H1 (cell line): ENCODE results near the gene CASP3. TPM values are rescaled to one million over a fixed set of nuclear protein-coding genes. Genes with fewer than 3 reads are reported as not detected.

Source experiments
- CTCF ChIA-PET: fragments of 300-600 bp; sonication (Branson Sonifier 250); formaldehyde crosslinking; loops from one replicate; lab custom pipeline; 2021; ENCODE audit not compliant: partially characterized antibody; lab: Charles Lee
- POLR2A ChIA-PET: fragments of 300-600 bp; sonication (Branson Sonifier 250); formaldehyde crosslinking; loops from one replicate; lab custom pipeline; 2021; ENCODE audit warnings: inconsistent platforms; ENCODE audit not compliant: partially characterized antibody; lab: Charles Lee
- DNase-seq, 2 experiments: peaks; one replicate each; pipeline versions ENCODE4 v3.0.0 to v3.0.0-alpha.2; 2010 to 2022; ENCODE audit warnings: low spot score in 2 of 2, low read depth in 1 of 2, mixed read lengths in 1 of 2
- FAIRE-seq: peaks from 2 replicates; lab custom pipeline; 2011; peaks lifted over from hg19 to GRCh38; lab: Jason Lieb, UNC
- H2AFZ ChIP-seq: 2 replicates; pipeline ENCODE4 v1.8.1; 2012; ENCODE audit warnings: low read length, inconsistent platforms
- H2AK5ac ChIP-seq: 2 replicates; pipeline ENCODE4 v1.6.1; 2013; ENCODE audit warnings: low read depth, low read length
- H2BK120ac ChIP-seq: replicated peaks from 2 replicates; pipeline ENCODE3; 2013; ENCODE audit warnings: low read depth, low read length, inconsistent platforms
- H2BK12ac ChIP-seq: 2 replicates; pipeline ENCODE4 v1.6.1; 2013; ENCODE audit warnings: low read depth, low read length
- H2BK15ac ChIP-seq: 2 replicates; pipeline ENCODE4 v1.6.1; 2013; ENCODE audit warnings: low read length
- H2BK20ac ChIP-seq: 2 replicates; pipeline ENCODE4 v1.6.1; 2013; ENCODE audit warnings: low read length
- H2BK5ac ChIP-seq: 2 replicates; pipeline ENCODE4 v1.6.1; 2013; ENCODE audit warnings: low read depth, low read length
- H3K14ac ChIP-seq: 2 replicates; pipeline ENCODE4 v1.6.1; 2013; ENCODE audit warnings: inconsistent platforms; ENCODE audit not compliant: insufficient read length
- H3K18ac ChIP-seq: 2 replicates; pipeline ENCODE4 v1.6.1; 2013; ENCODE audit warnings: low read length; ENCODE audit errors: extremely low read depth
- H3K23ac ChIP-seq: 2 replicates; pipeline ENCODE4 v1.6.1; 2013; ENCODE audit warnings: inconsistent platforms; ENCODE audit not compliant: insufficient read length
- H3K23me2 ChIP-seq: 2 replicates; pipeline ENCODE4 v1.6.1; 2013; ENCODE audit warnings: low read depth, low read length
- H3K27ac ChIP-seq: 2 replicates; pipeline ENCODE4 v1.6.1; 2011; ENCODE audit warnings: low read depth, low read length, inconsistent platforms
- H3K27me3 ChIP-seq, 4 experiments: replicated peaks in 1 of 4; 1 replicate in 1 of 4; 2 replicates in 3 of 4; pipeline versions ENCODE4 v1.6.1 to v1.8.1; 2011 to 2013; ENCODE audit warnings: low read length in 3 of 4, mild to moderate bottlenecking in 3 of 4, inconsistent platforms in 2 of 4, mixed read lengths in 2 of 4, moderate library complexity in 1 of 4; ENCODE audit not compliant: control insufficient read depth in 3 of 4, insufficient read depth in 3 of 4; ENCODE audit errors: extremely low read depth in 1 of 4
- H3K36me3 ChIP-seq, 4 experiments: 2 replicates each; pipeline versions ENCODE4 v1.6.1 to v1.8.1; 2011 to 2013; ENCODE audit warnings: mild to moderate bottlenecking in 4 of 4, low read length in 3 of 4, moderate library complexity in 2 of 4, control low read depth in 1 of 4, inconsistent platforms in 1 of 4; ENCODE audit not compliant: insufficient read depth in 4 of 4, control insufficient read depth in 2 of 4
- H3K4ac ChIP-seq: replicated peaks from 2 replicates; pipeline ENCODE3; 2013; ENCODE audit warnings: low read length, low read depth, mixed read lengths, inconsistent platforms; ENCODE audit not compliant: insufficient read length
- H3K4me1 ChIP-seq, 4 experiments: replicated peaks in 1 of 4; 1 replicate in 1 of 4; 2 replicates in 3 of 4; pipeline versions ENCODE4 v1.6.1 to v1.8.1; 2011 to 2013; ENCODE audit warnings: low read length in 3 of 4, inconsistent platforms in 2 of 4, mixed read lengths in 1 of 4; ENCODE audit not compliant: insufficient read depth in 4 of 4, control insufficient read depth in 3 of 4
- H3K4me2 ChIP-seq, 2 experiments: 2 replicates each; pipeline versions ENCODE4 v1.6.1 to v1.8.1; 2011 to 2013; ENCODE audit warnings: low read depth in 2 of 2, low read length in 2 of 2, control low read depth in 1 of 2, inconsistent platforms in 1 of 2, mild to moderate bottlenecking in 1 of 2; ENCODE audit not compliant: insufficient read depth in 1 of 2
- H3K4me3 ChIP-seq, 4 experiments: fragments of 200-600, 300-600 bp in 1 of 4; sonication (generic), shearing (Covaris generic), sonication (Bioruptor Twin) in 1 of 4; 2 replicates each; pipeline versions ENCODE4 v1.5.1 to v1.8.1; 2011 to 2016; ENCODE audit warnings: low read length in 4 of 4, low read depth in 3 of 4, control low read depth in 2 of 4, inconsistent platforms in 2 of 4, mild to moderate bottlenecking in 2 of 4, mixed read lengths in 1 of 4, moderate library complexity in 1 of 4; ENCODE audit not compliant: insufficient read depth in 2 of 4; ENCODE audit errors: extremely low read depth in 1 of 4
- H3K56ac ChIP-seq: replicated peaks from 2 replicates; pipeline ENCODE3; 2013; ENCODE audit warnings: low read depth, mild to moderate bottlenecking, mixed read lengths, low read length, inconsistent platforms; ENCODE audit not compliant: insufficient read length
- H3K79me1 ChIP-seq: 2 replicates; pipeline ENCODE4 v1.6.1; 2013; ENCODE audit warnings: low read depth, low read length, control low read depth
- H3K79me2 ChIP-seq, 2 experiments: 2 replicates each; pipeline versions ENCODE4 v1.6.1 to v1.8.1; 2012 to 2013; ENCODE audit warnings: low read length in 2 of 2, mild to moderate bottlenecking in 2 of 2, inconsistent platforms in 1 of 2; ENCODE audit not compliant: insufficient read depth in 2 of 2, control insufficient read depth in 1 of 2
- H3K9ac ChIP-seq, 4 experiments: replicated peaks in 1 of 4; 1 replicate in 1 of 4; 2 replicates in 3 of 4; pipeline versions ENCODE4 v1.6.1 to v1.8.1; 2011 to 2013; ENCODE audit warnings: low read depth in 3 of 4, low read length in 3 of 4, control low read depth in 2 of 4, mild to moderate bottlenecking in 2 of 4, moderate library complexity in 2 of 4, inconsistent platforms in 1 of 4; ENCODE audit errors: extremely low read depth in 1 of 4
- H3K9me3 ChIP-seq, 2 experiments: 2 replicates each; pipeline versions ENCODE4 v1.6.1 to v1.8.1; 2012 to 2013; ENCODE audit warnings: mild to moderate bottlenecking in 2 of 2, moderate library complexity in 2 of 2, control low read depth in 1 of 2, inconsistent platforms in 1 of 2, low read depth in 1 of 2, low read length in 1 of 2, mixed read lengths in 1 of 2; ENCODE audit not compliant: insufficient read depth in 2 of 2
- H4K20me1 ChIP-seq, 2 experiments: replicated peaks in 1 of 2; 2 replicates each; pipeline versions ENCODE3 to v1.8.1; 2011 to 2013; ENCODE audit warnings: inconsistent platforms in 2 of 2, low read length in 2 of 2, mild to moderate bottlenecking in 1 of 2; ENCODE audit not compliant: insufficient read depth in 2 of 2, control insufficient read depth in 1 of 2
- H4K5ac ChIP-seq: 2 replicates; pipeline ENCODE4 v1.6.1; 2013; ENCODE audit warnings: low read length, low read depth, mixed read lengths, inconsistent platforms; ENCODE audit not compliant: insufficient read length
- H4K8ac ChIP-seq: 2 replicates; pipeline ENCODE4 v1.8.0; 2013; ENCODE audit warnings: mild to moderate bottlenecking, moderate library complexity, low read length, inconsistent platforms; ENCODE audit not compliant: insufficient read depth; ENCODE audit errors: extremely low read depth
- H4K91ac ChIP-seq: replicated peaks from 2 replicates; pipeline ENCODE3; 2013; ENCODE audit warnings: low read length, mixed read lengths, inconsistent platforms; ENCODE audit not compliant: insufficient read length
- MAX ChIP-seq: IDR thresholded peaks from 2 replicates; pipeline ENCODE4 v1.6.1; 2012; ENCODE audit warnings: inconsistent platforms
- NRF1 ChIP-seq: IDR thresholded peaks from 2 replicates; pipeline ENCODE4 v1.6.1; 2011; ENCODE audit warnings: mild to moderate bottlenecking, low read depth, low read length, improper control_type of control experiment
- RBBP5 ChIP-seq: IDR thresholded peaks from 2 replicates; pipeline ENCODE4 v1.7.1; 2012; ENCODE audit warnings: low read depth, mild to moderate bottlenecking, inconsistent platforms, low read length, moderate library complexity, borderline replicate concordance
- TAF1 ChIP-seq: IDR thresholded peaks from 2 replicates; pipeline ENCODE4 v1.6.1; 2011; ENCODE audit warnings: mild to moderate bottlenecking, low read depth, low read length
- WGBS, 2 experiments: shearing (Covaris generic) in 1 of 2; methylation state at CpG; one replicate each; pipeline versions ENCODE4 v1.1.6 to v1.1.7; 2013 to 2015; ENCODE audit warnings: low lambda C conversion rate in 2 of 2, mixed read lengths in 2 of 2, inconsistent platforms in 1 of 2, low coverage in 1 of 2, missing lambda C conversion rate in 1 of 2; ENCODE audit not compliant: insufficient replicate concordance in 2 of 2, insufficient coverage in 1 of 2, insufficient read length in 1 of 2; ENCODE audit errors: extremely low coverage in 1 of 2, missing lambda C conversion rate in 1 of 2; 5-methylcytosine and 5-hydroxymethylcytosine counted together
- long read RNA-seq, 2 experiments: library from RNA in 1 of 2; library from capped mRNA in 1 of 2; stranded (forward); transcript quantifications; one replicate each; pipeline ENCODE4 v2.0.0, GENCODE V29; 2021; ENCODE audit warnings: inconsistent platforms in 1 of 2
- polyA minus RNA-seq, 3 experiments: library from RNA; depleted of rRNA, polyadenylated mRNA; stranded (reverse); fragments of >200 nt; gene quantifications; 1 replicate in 2 of 3; 2 replicates in 1 of 3; pipeline ENCODE4 v1.2.3, GENCODE V29; 2011
- polyA plus RNA-seq, 7 experiments: library from polyadenylated mRNA; depleted of rRNA in 3 of 7; stranded (reverse) in 5 of 7; unstranded in 2 of 7; fragments of >200 nt in 5 of 7; fragments of 200-250 nt in 2 of 7; gene quantifications; 1 replicate in 5 of 7; 2 replicates in 1 of 7; 4 replicates in 1 of 7; pipeline versions ENCODE4 v1.2.1 to v1.2.3, GENCODE V29; 2011 to 2013; ENCODE audit warnings: missing spikeins in 2 of 7, mixed read lengths in 2 of 7
- total RNA-seq: library from RNA; stranded (reverse); fragmentation: NEBNext Ultra II Directional; extraction: Animal tissue kit (Norgen Biotek cat#: 25700); gene quantifications from 2 replicates; pipeline ENCODE4 v1.2.1, GENCODE V29; 2021

Gene CASP3
- total RNA-seq (81.1 and 82.5 TPM in 2 replicates), polyA plus RNA-seq (2011; rRNA removed) (15.0 and 27.8 TPM in 2 replicates), polyA minus RNA-seq (2011; rRNA and poly(A)+ RNA removed) (19.4 and 27.4 TPM in 2 replicates)
- polyA plus RNA-seq (2011; cell fraction: cytosol; rRNA removed) = 39.6 TPM
- 12.9 TPM for polyA plus RNA-seq (2011; cell fraction: nucleus; rRNA removed)
- 30.9 to 58.4 TPM (median 37.1 TPM) in 4 replicates for polyA plus RNA-seq (2012, experiment 1 of 2)
- 9.4 TPM for polyA plus RNA-seq (2012, experiment 2 of 2)
- 53.0 TPM for polyA plus RNA-seq (2013, experiment 1 of 2)
- 56.0 TPM for polyA plus RNA-seq (2013, experiment 2 of 2)
- polyA minus RNA-seq (2011; cell fraction: cytosol; rRNA and poly(A)+ RNA removed) = 14.6 TPM
- 15.8 TPM for polyA minus RNA-seq (2011; cell fraction: nucleus; rRNA and poly(A)+ RNA removed)
- long read RNA-seq, experiment 1, transcript CASP3-206 (7 exons, 2,540 nt) = major isoform, 30 of 84 reads
- long read RNA-seq, experiment 1, partial matches to known transcripts = 18 of 84 reads
- long read RNA-seq, experiment 1, other reads (novel, unspliced or antisense) = 29 of 84 reads
- long read RNA-seq, experiment 2, transcript CASP3-206 (7 exons, 2,540 nt) = major isoform, 96 of 114 reads
- long read RNA-seq, experiment 2, transcript CASP3-201 (8 exons, 2,673 nt) = minor isoform, 6 of 114 reads
- long read RNA-seq, experiment 2, partial matches to known transcripts = 5 of 114 reads
- long read RNA-seq, experiment 2, other reads (novel, unspliced or antisense) = 5 of 114 reads

DNA sequence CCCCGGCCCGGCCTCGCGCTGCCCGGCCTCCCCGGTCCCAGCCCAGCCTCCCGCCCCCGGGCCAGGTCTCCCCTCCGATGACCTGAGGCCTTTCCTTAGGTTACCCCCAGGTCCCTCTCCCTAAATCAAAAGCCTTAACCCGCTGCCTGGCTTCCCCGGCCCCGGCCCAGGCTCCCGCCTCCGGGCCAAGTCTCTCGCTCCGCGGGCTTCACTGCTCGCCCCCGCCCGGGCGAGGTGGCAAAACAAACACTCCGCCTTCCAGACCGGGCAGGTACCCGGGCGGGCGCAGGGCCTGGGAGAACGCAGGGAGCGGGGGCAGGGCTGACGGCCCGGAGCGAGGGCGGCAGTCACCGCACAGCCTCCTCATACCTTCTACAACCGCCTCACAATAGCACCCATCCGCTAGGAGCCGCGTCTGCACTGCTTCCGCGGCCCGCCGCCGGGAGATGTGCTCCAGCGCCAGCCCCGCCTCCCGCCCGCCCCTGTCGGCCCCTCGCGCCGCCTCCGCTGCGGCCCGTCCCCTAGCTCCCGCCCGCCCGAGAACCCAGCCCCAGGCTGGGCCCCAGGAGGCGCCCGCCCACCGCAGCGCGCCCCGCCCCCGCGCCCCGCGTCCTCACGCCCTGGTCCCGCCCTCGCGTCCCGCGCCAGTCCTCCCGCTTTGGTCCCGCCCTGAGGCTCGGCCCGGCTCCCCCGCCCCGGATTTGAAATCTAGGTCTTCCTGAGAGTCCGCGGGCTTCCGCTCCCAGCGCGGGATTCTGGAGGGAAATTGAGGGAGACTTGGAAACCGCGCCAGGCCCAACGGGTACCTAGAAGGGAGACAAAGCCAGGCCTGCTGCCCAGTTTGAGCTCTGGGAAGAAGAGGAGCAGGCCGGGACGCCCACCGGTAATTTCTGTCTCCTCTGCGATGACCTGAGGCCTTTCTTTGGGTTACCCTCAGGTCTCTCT lies at the start of gene CASP3, which contains the start of gene PRIMPOL:
Gene CASP3 (minus strand): TSS at position 422 of the 945 bp plus-strand sequence. CDS start 10,994 bp downstream, outside the sequence.
Gene PRIMPOL (plus strand): TSS at position 713 of the 945 bp plus-strand sequence. CDS start 7,403 bp downstream, outside the sequence.
- peak within 1 kb of the TSS; percentile 84; the same call in 1 of the 2 replicates for H2BK15ac ChIP-seq
- H3K4ac ChIP-seq = no peak within 1 kb of the TSS
- H2BK20ac ChIP-seq = 0 out of 2 replicates have a peak within 1 kb of the TSS, but pooled peaks have one; percentile 80
- H3K36me3 ChIP-seq = peaks cover 0 to 5% (median 0%) of the 10 kb centered on the region in 4 experiments; a peak in 1 of 8 replicates
- peak within 1 kb of the TSS; percentile 91 for H2BK5ac ChIP-seq
- H3K4me3 ChIP-seq = peak within 1 kb of the TSS; percentile 54 to 93 (median 78)
- H2BK12ac ChIP-seq = peak within 1 kb of the TSS; percentile 93
- peak within 1 kb of the TSS; percentile 97 to 98 for H3K4me2 ChIP-seq
- DNase-seq (peak; percentile 72 to 97), FAIRE-seq (no peak)
- no peak within 1 kb of the TSS; the same call in 1 of the 2 replicates for H2AK5ac ChIP-seq
- H4K20me1 ChIP-seq = peaks cover 0 to 9% of the 10 kb centered on the region in 2 experiments
- H3K18ac ChIP-seq = peak within 1 kb of the TSS; percentile 89
- ChIA-PET CTCF (interaction anchor here (1.0 kb wide), 1 partner anchor 384 kb away, joined by 3 read pairs; no protein-coding TSS in a partner anchor), POLR2A (interaction anchor here (0.8 to 2.2 kb wide), 11 partner anchors 8 to 302 kb away, joined by 3 to 8 read pairs (median 5); partner anchors contain the start of gene CENPU)
- 6% methylated on average over 23 of the region's 90 CpGs; no CpG with 5 or more reads in 1 of the 2 experiments for WGBS, 2 experiments
- peak within 1 kb of the TSS; percentile 71 for H3K56ac ChIP-seq
- no peaks in the 10 kb centered on the region for H3K27me3 ChIP-seq
- no peaks in the 10 kb centered on the region for H3K79me1 ChIP-seq
- peak within 1 kb of the TSS; percentile 54; the same call in 1 of the 2 replicates for H2AFZ ChIP-seq
- no peaks in the 10 kb centered on the region for H3K9me3 ChIP-seq
- H3K4me1 ChIP-seq = peaks cover 6 to 22% (median 12%) of the 10 kb centered on the region in 4 experiments
- H2BK120ac ChIP-seq = peak within 1 kb of the TSS; percentile 80
- no peak within 1 kb of the TSS for H3K23ac ChIP-seq
- peaks cover 13% of the 10 kb centered on the region for H3K23me2 ChIP-seq
- H3K27ac ChIP-seq = peak within 1 kb of the TSS; percentile 85
- peak within 1 kb of the TSS; percentile 87 for H4K5ac ChIP-seq
- peak within 1 kb of the TSS; percentile 88 for H4K8ac ChIP-seq
- peak within 1 kb of the TSS; percentile 79 to 92 (median 83) for H3K9ac ChIP-seq
- H4K91ac ChIP-seq = peak within 1 kb of the TSS; percentile 86
- no peak within 1 kb of the TSS for H3K14ac ChIP-seq
- peaks cover 6 to 43% of the 10 kb centered on the region in 2 experiments for H3K79me2 ChIP-seq
- TF ChIP-seq NRF1 (no peak), MAX (0 out of 2 replicates have a peak, but pooled peaks have one; percentile 13), TAF1 (peak; percentile 97), RBBP5 (peak; percentile 13; the same call in 1 of the 2 replicates)
